Right kidney (tissue), 1 donor: ENCODE results near the gene PRX.
"Not testable (repeated sequence)": the region's sequence is repeated elsewhere in the genome, so short reads cannot be mapped to it uniquely, and the experiment has no call there.

Source experiments
- DNase-seq: peaks from one replicate; pipeline ENCODE4 v3.0.0-alpha.2; 2016

The PRX gene

GRCh38 chr19:40392123-40392522 lies 21.1 kb downstream of the PRX start:
- DNase-seq, result no peak

- DNase-seq, result no peak
Observed at GRCh38 chr19:40390084-40390742, 23.0 kb downstream of the PRX start, which contains the start of gene HIPK4. HIPK4 (minus strand) TSS chr19:40390181; CDS start chr19:40389902, 279 bp downstream.

GRCh38 chr19:40389404-40390083 lies 23.6 kb downstream of the PRX start:
- no peak for DNase-seq

- no peak for DNase-seq
Observed at GRCh38 chr19:40388481-40388880, 24.7 kb downstream of the PRX start.

- no peak for DNase-seq
Observed at GRCh38 chr19:40387155-40387554, 26.0 kb downstream of the PRX start.

GRCh38 chr19:40383668-40384248 lies 29.4 kb downstream of the PRX start:
- no peak for DNase-seq

- DNase-seq, result no peak
Observed at GRCh38 chr19:40381321-40381720, 31.9 kb downstream of the PRX start.

GRCh38 chr19:40380199-40381037 lies 32.8 kb downstream of the PRX start:
- no peak for DNase-seq

GRCh38 chr19:40379446-40380198 lies 33.6 kb downstream of the PRX start:
- DNase-seq, result no peak

- no peak for DNase-seq
Observed at GRCh38 chr19:40378509-40378908, 34.7 kb downstream of the PRX start.

GRCh38 chr19:40377876-40378385 lies 35.2 kb downstream of the PRX start:
- DNase-seq, result no peak

- DNase-seq, result no peak
Observed at GRCh38 chr19:40376286-40376862, 36.8 kb downstream of the PRX start.

- DNase-seq, result no peak
Observed at GRCh38 chr19:40374084-40374483, 39.1 kb downstream of the PRX start.

GRCh38 chr19:40371802-40372122 lies 41.4 kb downstream of the PRX start:
- no peak for DNase-seq

- DNase-seq, result no peak
Observed at GRCh38 chr19:40370997-40371801, 42.0 kb downstream of the PRX start.

GRCh38 chr19:40370253-40370652 lies 42.9 kb downstream of the PRX start:
- DNase-seq, result not testable (repeated sequence)

GRCh38 chr19:40369797-40370196 lies 43.4 kb downstream of the PRX start:
- DNase-seq, result no peak

- DNase-seq, result no peak
Observed at GRCh38 chr19:40367577-40368434, 45.4 kb downstream of the PRX start.

GRCh38 chr19:40366697-40367561 lies 46.2 kb downstream of the PRX start:
- peak; percentile 66 for DNase-seq
